Adrenal gland (tissue), 12 donors: ENCODE measurements around the gene CYBC1. TPM values are rescaled to one million over a fixed set of nuclear protein-coding genes. Genes with fewer than 3 reads are reported as not detected.

Source experiments
- DNase-seq, 7 donors: peaks; one replicate each; pipeline ENCODE4 v3.0.0-alpha.2; 2019 to 2020
- H3K27ac ChIP-seq, 5 donors: fragments of 200-600 bp; sonication (generic) in 4 of 5; 1 replicate in 3 of 5; 2 replicates in 2 of 5; pipeline versions ENCODE4 v1.5.1 to v1.8.0; 2016 to 2020; ENCODE audit warnings: mild to moderate bottlenecking in 1 of 5
- H3K27me3 ChIP-seq: fragments of 200-600 bp; 2 replicates; pipeline ENCODE4 v1.8.0; 2021
- H3K36me3 ChIP-seq, 2 donors: fragments of 200-600 bp; replicated peaks in 1 of 2; 1 replicate in 1 of 2; 2 replicates in 1 of 2; pipeline versions ENCODE4 v1.5.1 to v1.8.0; 2018 to 2022
- H3K4me1 ChIP-seq, 2 donors: fragments of 200-600 bp; replicated peaks in 1 of 2; 1 replicate in 1 of 2; 2 replicates in 1 of 2; pipeline versions ENCODE4 v1.5.1 to v1.8.0; 2018 to 2021
- H3K4me3 ChIP-seq, 4 donors: fragments of 200-600 bp; sonication (generic) in 3 of 4; one replicate each; pipeline ENCODE4 v1.5.1; 2016 to 2018
- H3K9me3 ChIP-seq, 3 donors: fragments of 200-600 bp; sonication (generic) in 1 of 3; replicated peaks in 1 of 3; 1 replicate in 2 of 3; 2 replicates in 1 of 3; pipeline versions ENCODE4 v1.5.1 to v1.8.0; 2016 to 2021
- POLR2A ChIP-seq, 2 donors: fragments of 450-650 bp; IDR thresholded peaks; one replicate each; pipeline ENCODE4 v1.6.1; 2017; ENCODE audit warnings: antibody characterized with exemption in 2 of 2, mild to moderate bottlenecking in 2 of 2, moderate library complexity in 1 of 2
- WGBS, 4 donors: extraction: QIAGEN DNeasy Blood & Tissue Kit in 2 of 4; methylation state at CpG; one replicate each; pipeline versions ENCODE4 v1.1.5 to v1.1.7; 2013 to 2017; 5-methylcytosine and 5-hydroxymethylcytosine counted together
- intact Hi-C, 2 donors: fragments of 100-400 bp; cut with DNase I; formaldehyde crosslinking; loops; one replicate each; pipeline versions ENCODE4 v1.14.1 to v1.15.0; 2022 to 2023
- polyA plus RNA-seq, 3 donors: library from polyadenylated mRNA; stranded (reverse); fragments of 200-250 nt in 2 of 3; fragments of 350-450 nt in 1 of 3; fragmentation: Illumina TruSeq in 1 of 3; extraction: RNeasy Lipid Tissue Mini Kit (QIAGEN cat#74804) in 1 of 3; gene quantifications; one replicate each; pipeline ENCODE4 v1.2.3, GENCODE V29; 2013 to 2014
- total RNA-seq, 9 donors: library from RNA; depleted of rRNA in 4 of 9; stranded (reverse); fragments of >200 nt in 4 of 9; fragments of 120-200 nt in 1 of 9; fragmentation: NEBNext Ultra II Directional in 1 of 9; extraction: Animal tissue kit (Norgen Biotek cat#: 25700) in 1 of 9; gene quantifications; one replicate each; pipeline versions ENCODE4 v1.1.0 to v1.2.4, GENCODE V29; 2013 to 2023
- TF ChIP-seq, protein P1 (sequence below), 6 experiments: fragments of 450-650 bp in 4 of 6; fragments of 200-600 bp in 2 of 6; sonication (generic) in 1 of 6; IDR thresholded peaks; 1 replicate in 5 of 6; 2 replicates in 1 of 6; pipeline versions ENCODE4 v1.5.1 to v1.8.0; 2016 to 2021; ENCODE audit warnings: antibody characterized with exemption in 6 of 6, mild to moderate bottlenecking in 2 of 6, moderate library complexity in 1 of 6
- donor health status: healthy with polysubstance abuse.
- donor health status: Bipolar disorder and iron deficiency.
- donor health status: DM: yes; HTN: yes; CAD: no.
- donor health status: DM: no; HTN: no; CAD: no.
- donor health status: DM: no; HTN: no; CAD: no.
- donor health status: DM: yes; HTN: yes; CAD: no.

CYBC1 gene
- total and polyA plus RNA-seq, 12 donors = 34.6 to 160 (median 69.9) TPM

DNA sequence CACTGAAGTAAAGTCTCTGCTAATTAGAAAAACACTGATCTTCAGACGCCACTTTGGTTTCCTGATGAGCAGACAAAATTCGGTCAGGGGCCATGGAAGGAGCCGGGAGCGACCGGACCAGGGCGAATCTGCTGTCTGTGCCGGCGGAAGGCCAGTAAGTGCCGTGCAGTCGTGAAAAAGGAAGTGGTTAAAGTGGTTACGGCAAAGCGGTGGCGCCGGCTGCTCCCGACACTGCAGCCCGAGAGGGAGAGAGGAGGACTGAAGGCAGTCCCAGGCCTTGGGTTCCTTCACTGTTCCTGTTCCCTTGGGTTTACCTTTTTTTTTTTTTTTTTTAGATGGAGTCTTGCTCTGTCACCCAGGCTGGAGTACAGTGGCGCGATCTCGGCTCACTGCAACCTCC, 49.7 kb downstream of the CYBC1 start:
- WGBS, 4 donors = 68 to 85% (median 80%) methylated on average over 19 of the region's 19 CpGs
- no peak overlapping the region for H3K27ac ChIP-seq
- no peaks in the 10 kb centered on the region for H3K27me3 ChIP-seq
- H3K4me3 ChIP-seq = no peak overlapping the region
- no peaks in the 10 kb centered on the region for H3K9me3 ChIP-seq
- no peaks in the 10 kb centered on the region for H3K4me1 ChIP-seq
- DNase-seq = peak in 3 of 7 donors; percentile 49 to 64 (median 53)
- H3K36me3 ChIP-seq = peaks cover 0 to 11% of the 10 kb centered on the region in 2 donors
- intact Hi-C loops = no loop called here
- no peak for TF ChIP-seq POLR2A (IDR thresholded peaks at IDR 0.05)
- TF ChIP-seq, protein P1, sequence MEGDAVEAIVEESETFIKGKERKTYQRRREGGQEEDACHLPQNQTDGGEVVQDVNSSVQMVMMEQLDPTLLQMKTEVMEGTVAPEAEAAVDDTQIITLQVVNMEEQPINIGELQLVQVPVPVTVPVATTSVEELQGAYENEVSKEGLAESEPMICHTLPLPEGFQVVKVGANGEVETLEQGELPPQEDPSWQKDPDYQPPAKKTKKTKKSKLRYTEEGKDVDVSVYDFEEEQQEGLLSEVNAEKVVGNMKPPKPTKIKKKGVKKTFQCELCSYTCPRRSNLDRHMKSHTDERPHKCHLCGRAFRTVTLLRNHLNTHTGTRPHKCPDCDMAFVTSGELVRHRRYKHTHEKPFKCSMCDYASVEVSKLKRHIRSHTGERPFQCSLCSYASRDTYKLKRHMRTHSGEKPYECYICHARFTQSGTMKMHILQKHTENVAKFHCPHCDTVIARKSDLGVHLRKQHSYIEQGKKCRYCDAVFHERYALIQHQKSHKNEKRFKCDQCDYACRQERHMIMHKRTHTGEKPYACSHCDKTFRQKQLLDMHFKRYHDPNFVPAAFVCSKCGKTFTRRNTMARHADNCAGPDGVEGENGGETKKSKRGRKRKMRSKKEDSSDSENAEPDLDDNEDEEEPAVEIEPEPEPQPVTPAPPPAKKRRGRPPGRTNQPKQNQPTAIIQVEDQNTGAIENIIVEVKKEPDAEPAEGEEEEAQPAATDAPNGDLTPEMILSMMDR (IDR thresholded peaks at IDR 0.05) = no peak

DNA sequence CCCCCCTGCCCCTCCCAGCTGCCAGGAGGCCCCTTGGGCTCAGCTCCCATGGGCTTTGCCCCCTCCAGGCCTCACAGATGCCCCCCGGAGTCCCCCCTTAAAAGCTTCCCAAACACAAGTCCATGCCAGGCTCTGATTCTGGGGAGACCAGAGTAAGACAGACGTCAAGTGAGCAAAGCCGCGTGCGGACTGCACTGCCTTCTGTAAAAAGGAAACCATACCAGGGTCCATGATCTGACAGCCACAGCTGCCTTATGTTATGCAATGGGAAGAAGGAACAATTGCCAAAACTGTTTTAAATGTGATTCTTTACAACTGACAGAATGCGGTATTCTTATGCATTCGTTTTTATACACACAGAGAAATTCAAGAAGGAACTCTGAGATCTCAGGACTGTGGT, 50.3 kb downstream of the CYBC1 start:
- WGBS, 4 donors = 67 to 89% (median 84%) methylated on average over 6 to 7 of the region's 7 CpGs
- H3K27ac ChIP-seq = no peak overlapping the region
- H3K27me3 ChIP-seq = no peaks in the 10 kb centered on the region
- intact Hi-C loops = no loop called here
- TF ChIP-seq, protein P1 (IDR thresholded peaks at IDR 0.05) = no peak
- no peak for TF ChIP-seq POLR2A (IDR thresholded peaks at IDR 0.05)
- no peaks in the 10 kb centered on the region for H3K9me3 ChIP-seq
- H3K4me3 ChIP-seq = no peak overlapping the region
- no peaks in the 10 kb centered on the region for H3K4me1 ChIP-seq
- peaks cover 0 to 11% of the 10 kb centered on the region in 2 donors for H3K36me3 ChIP-seq
- peak in 1 of 7 donors; percentile 21 for DNase-seq

GRCh38 chr17:82399601-82400101, 50.9 kb downstream of the CYBC1 start:
- Histone ChIP-seq H3K4me3 (no peak overlapping the region), H3K4me1 (no peaks in the 10 kb centered on the region), H3K9me3 (no peaks in the 10 kb centered on the region), H3K36me3 (peaks cover 0 to 11% of the 10 kb centered on the region in 2 donors), H3K27ac (no peak overlapping the region), H3K27me3 (no peaks in the 10 kb centered on the region)
- no peak for TF ChIP-seq POLR2A (IDR thresholded peaks at IDR 0.05)
- TF ChIP-seq, protein P1 (IDR thresholded peaks at IDR 0.05) = no peak
- DNase-seq = no peak
- intact Hi-C loops = no loop called here
- whole genome bisulfite sequencing, 4 donors = 69 to 90% (median 86%) methylated on average over 10 to 18 of the region's 18 CpGs

GRCh38 chr17:82399041-82399441, 51.5 kb downstream of the CYBC1 start:
- no peak overlapping the region for H3K4me3 ChIP-seq
- no peak for TF ChIP-seq POLR2A (IDR thresholded peaks at IDR 0.05)
- TF ChIP-seq, protein P1 (IDR thresholded peaks at IDR 0.05) = no peak
- H3K27me3 ChIP-seq = no peaks in the 10 kb centered on the region
- intact Hi-C loops = no loop called here
- H3K9me3 ChIP-seq = no peaks in the 10 kb centered on the region
- no peaks in the 10 kb centered on the region for H3K4me1 ChIP-seq
- DNase-seq = no peak
- H3K36me3 ChIP-seq = peaks cover 0 to 8% of the 10 kb centered on the region in 2 donors
- H3K27ac ChIP-seq = no peak overlapping the region
- WGBS, 4 donors = 69 to 94% (median 79%) methylated on average over 10 to 13 of the region's 13 CpGs
